ENCODE results near the gene SEC16A. TPM values are rescaled to one million over a fixed set of nuclear protein-coding genes. Genes with fewer than 3 reads are reported as not detected.

Gene SEC16A
- total and polyA plus RNA-seq, 11 donors, result 20.9 to 53.3 (median 29.9) TPM

DNA sequence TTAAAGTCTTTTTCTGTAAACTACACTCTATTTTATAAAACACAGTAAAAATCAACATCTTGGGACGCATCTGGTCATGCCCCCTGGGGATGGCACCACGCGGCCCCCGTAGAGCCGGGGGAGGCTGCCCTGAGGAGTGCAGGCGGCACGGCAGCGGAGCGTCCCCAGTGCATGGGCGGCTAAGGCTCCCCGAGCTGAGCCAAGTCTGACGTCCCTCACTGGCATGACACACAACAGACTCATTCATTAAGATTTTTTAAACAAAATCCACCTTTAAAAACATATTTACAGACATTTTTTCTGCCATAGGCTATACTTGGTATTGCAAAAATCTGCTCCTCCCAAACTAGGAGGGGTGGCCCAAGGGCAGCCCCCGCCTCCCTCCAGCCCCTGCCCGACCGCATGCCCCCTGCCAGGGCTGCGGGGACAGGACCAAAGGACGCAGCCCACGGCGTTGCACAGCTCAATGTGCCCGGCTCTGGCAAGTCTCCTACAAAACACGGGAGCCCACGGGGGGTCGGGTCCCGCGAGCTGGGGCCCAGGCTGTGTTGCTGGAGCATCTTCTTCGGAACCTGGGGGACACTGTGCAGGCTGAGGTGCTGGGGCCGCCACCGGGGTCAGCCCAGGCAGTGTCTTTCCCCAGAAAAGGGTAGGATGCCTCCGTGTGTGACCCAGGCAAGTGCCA lies 11.8 kb upstream of the SEC16A start:
- H3K36me3 ChIP-seq, result peaks cover 0 to 55% (median 49%) of the 10 kb centered on the region in 9 donors
- intact Hi-C loops (cut with DNase I), result loop anchor here in 3 of 10 donors (5.0 to 10.0 kb wide), 3 partner anchors 38 to 50 kb away; partner anchors contain the start of gene NOTCH1 (in 1 of the 3)
- ATAC-seq (no peak), DNase-seq (peak in 1 of 5 donors; percentile 56)
- WGBS, 4 donors, result 81 to 89% (median 84%) methylated on average over 29 of the region's 29 CpGs
- H3K27ac ChIP-seq, result no peak overlapping the region
- TF ChIP-seq, protein P1, sequence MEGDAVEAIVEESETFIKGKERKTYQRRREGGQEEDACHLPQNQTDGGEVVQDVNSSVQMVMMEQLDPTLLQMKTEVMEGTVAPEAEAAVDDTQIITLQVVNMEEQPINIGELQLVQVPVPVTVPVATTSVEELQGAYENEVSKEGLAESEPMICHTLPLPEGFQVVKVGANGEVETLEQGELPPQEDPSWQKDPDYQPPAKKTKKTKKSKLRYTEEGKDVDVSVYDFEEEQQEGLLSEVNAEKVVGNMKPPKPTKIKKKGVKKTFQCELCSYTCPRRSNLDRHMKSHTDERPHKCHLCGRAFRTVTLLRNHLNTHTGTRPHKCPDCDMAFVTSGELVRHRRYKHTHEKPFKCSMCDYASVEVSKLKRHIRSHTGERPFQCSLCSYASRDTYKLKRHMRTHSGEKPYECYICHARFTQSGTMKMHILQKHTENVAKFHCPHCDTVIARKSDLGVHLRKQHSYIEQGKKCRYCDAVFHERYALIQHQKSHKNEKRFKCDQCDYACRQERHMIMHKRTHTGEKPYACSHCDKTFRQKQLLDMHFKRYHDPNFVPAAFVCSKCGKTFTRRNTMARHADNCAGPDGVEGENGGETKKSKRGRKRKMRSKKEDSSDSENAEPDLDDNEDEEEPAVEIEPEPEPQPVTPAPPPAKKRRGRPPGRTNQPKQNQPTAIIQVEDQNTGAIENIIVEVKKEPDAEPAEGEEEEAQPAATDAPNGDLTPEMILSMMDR (IDR thresholded peaks at IDR 0.05), result no peak
- no peak for TF ChIP-seq POLR2A (IDR thresholded peaks at IDR 0.05)
- peaks cover 0 to 24% (median 0%) of the 10 kb centered on the region in 12 donors for H3K4me1 ChIP-seq
- no peaks in the 10 kb centered on the region for H3K27me3 ChIP-seq
- H3K4me3 ChIP-seq, result no peak overlapping the region
- no peaks in the 10 kb centered on the region for H3K9me3 ChIP-seq

- Histone ChIP-seq H3K4me3 (no peak overlapping the region), H3K4me1 (peaks cover 0 to 24% (median 0%) of the 10 kb centered on the region in 12 donors), H3K9me3 (no peaks in the 10 kb centered on the region), H3K27me3 (no peaks in the 10 kb centered on the region), H3K27ac (peak overlapping the region in 2 of 12 donors; percentile 18 to 33), H3K36me3 (peaks cover 0 to 48% (median 42%) of the 10 kb centered on the region in 9 donors)
- intact Hi-C loops (cut with DNase I), result loop anchor here in 2 of 10 donors (5.0 to 10.0 kb wide), 2 partner anchors 38 to 51 kb away; partner anchors contain the start of gene NOTCH1 (in 1 of the 2)
- 69 to 74% (median 71%) methylated on average over 5 to 9 of the region's 9 CpGs for WGBS, 4 donors
- no peak for DNase-seq
- TF ChIP-seq POLR2A (IDR thresholded peaks at IDR 0.05), result no peak
- TF ChIP-seq, protein P1 (IDR thresholded peaks at IDR 0.05), result no peak
- ATAC-seq, result peak in 2 of 4 donors; percentile 9 to 16
Measured at GRCh38 chr9:136494012-136494411, 11.2 kb upstream of the SEC16A start.

DNA sequence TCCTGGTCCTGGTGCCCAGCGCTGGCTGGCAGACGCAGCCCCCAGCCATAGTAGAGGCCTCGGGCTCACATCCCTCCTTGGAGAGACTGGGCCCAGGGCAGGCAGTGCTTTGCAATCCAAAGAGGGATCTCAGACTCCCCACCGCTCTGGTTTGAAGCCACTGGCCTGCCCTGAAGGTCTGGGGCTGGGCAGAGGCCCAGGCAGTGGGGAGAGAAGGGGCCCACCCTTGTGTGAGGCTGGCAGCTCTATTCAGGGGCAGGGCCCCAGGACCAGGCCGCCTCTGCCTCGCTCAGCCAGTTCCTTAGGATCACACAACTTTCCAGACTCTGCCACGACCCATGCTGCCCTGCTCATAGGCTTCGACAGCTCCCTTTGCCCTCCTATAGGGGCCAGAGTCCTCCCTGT lies 10.7 kb upstream of the SEC16A start:
- no peak for TF ChIP-seq POLR2A (IDR thresholded peaks at IDR 0.05)
- TF ChIP-seq, protein P1 (IDR thresholded peaks at IDR 0.05), result no peak
- Histone ChIP-seq H3K36me3 (peaks cover 0 to 44% (median 38%) of the 10 kb centered on the region in 9 donors), H3K9me3 (no peaks in the 10 kb centered on the region), H3K4me1 (peaks cover 0 to 29% (median 3%) of the 10 kb centered on the region in 12 donors), H3K27ac (peak overlapping the region in 2 of 12 donors; percentile 18 to 33), H3K4me3 (no peak overlapping the region), H3K27me3 (no peaks in the 10 kb centered on the region)
- DNase-seq (peak in 1 of 5 donors; percentile 52), ATAC-seq (peak in 2 of 4 donors; percentile 4 to 10)
- intact Hi-C loops (cut with DNase I), result loop anchor here in 2 of 10 donors (5.0 to 10.0 kb wide), 2 partner anchors 39 to 51 kb away; partner anchors contain the start of gene NOTCH1 (in 1 of the 2)
- WGBS, 4 donors, result 88 to 98% (median 93%) methylated on average over 8 of the region's 8 CpGs

GRCh38 chr9:136492978-136493522 lies 10.2 kb upstream of the SEC16A start:
- peak in 1 of 5 donors; percentile 55 for DNase-seq
- TF ChIP-seq POLR2A (IDR thresholded peaks at IDR 0.05), result no peak
- TF ChIP-seq, protein P1 (IDR thresholded peaks at IDR 0.05), result no peak
- peaks cover 0 to 32% (median 7%) of the 10 kb centered on the region in 12 donors for H3K4me1 ChIP-seq
- intact Hi-C loops (cut with DNase I), result loop anchor here in 2 of 10 donors (5.0 to 10.0 kb wide), 2 partner anchors 39 to 52 kb away; partner anchors contain the start of gene NOTCH1 (in 1 of the 2)
- peak in 1 of 4 donors; percentile 17 for ATAC-seq
- H3K27me3 ChIP-seq, result no peaks in the 10 kb centered on the region
- H3K27ac ChIP-seq, result peak overlapping the region in 5 of 12 donors; percentile 4 to 33 (median 18)
- no peaks in the 10 kb centered on the region for H3K9me3 ChIP-seq
- H3K36me3 ChIP-seq, result peaks cover 0 to 39% (median 33%) of the 10 kb centered on the region in 9 donors
- H3K4me3 ChIP-seq, result no peak overlapping the region
- 53 to 64% (median 59%) methylated on average over 26 of the region's 26 CpGs for WGBS, 4 donors
